Measurements from ENCODE around the gene TPSG1. TPM values are rescaled to one million over a fixed set of nuclear protein-coding genes. Genes with fewer than 3 reads are reported as not detected.

TPSG1 gene
- total and polyA plus RNA-seq, 2 experiments from 2014 or later = 0.81 TPM; not detected in 1

DNA sequence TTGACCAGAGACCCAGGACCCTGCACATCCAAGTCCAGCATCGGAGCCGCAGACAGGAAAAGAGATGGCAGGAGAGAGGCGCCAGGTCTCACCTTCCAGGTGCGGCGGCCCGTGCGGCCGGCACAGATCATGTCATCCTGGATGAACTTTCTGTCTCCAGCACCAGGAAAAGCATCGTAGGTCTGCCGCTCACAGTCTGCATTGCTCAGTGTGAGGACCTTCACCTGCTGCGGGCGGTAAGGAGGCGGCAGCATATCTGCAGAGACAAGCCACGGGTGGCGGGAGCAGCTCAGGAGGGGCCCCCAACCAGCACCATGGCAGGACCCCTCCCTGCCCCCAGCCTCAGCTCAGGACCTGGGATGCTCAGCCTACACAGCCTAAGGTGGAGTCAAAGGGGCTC, 48.7 kb upstream of the TPSG1 start:
- Mint-ChIP-seq H3K27me3 (ENCODE audit: insufficient read depth, low read depth, poor library complexity) (peaks cover 14% of the 10 kb centered on the region), H3K4me3 (no peak overlapping the region), H3K4me1 (peaks cover 5% of the 10 kb centered on the region), H3K27ac (no peak overlapping the region), H3K9me3 (no peaks in the 10 kb centered on the region; the same call in 1 of the 3 replicates), H3K36me3 (ENCODE audit: low read depth) (peaks cover 5% of the 10 kb centered on the region; the same call in 1 of the 3 replicates)
- Histone ChIP-seq H3K4me3 (no peak overlapping the region), H4K20me1 (replicated peaks; ENCODE audit: insufficient read depth) (no peaks in the 10 kb centered on the region), H3K36me3 (ENCODE audit: insufficient read depth) (no peaks in the 10 kb centered on the region), H3K27ac (ENCODE audit: low read depth) (no peak overlapping the region), H3K79me2 (replicated peaks; ENCODE audit: insufficient read depth) (no peaks in the 10 kb centered on the region), H3K9me2 (ENCODE audit: insufficient read depth) (no peaks in the 10 kb centered on the region), H3F3A (replicated peaks; ENCODE audit: low read depth) (no peaks in the 10 kb centered on the region), H2AFZ (no peak overlapping the region), H3K4me2 (no peak overlapping the region), H3K4me1 (ENCODE audit: insufficient read depth) (peaks cover 5% of the 10 kb centered on the region; the same call in 1 of the 2 replicates), H3K27me3 (ENCODE audit: insufficient read depth) (no peaks in the 10 kb centered on the region)
- TF ChIP-seq ZNF114 (CRISPR knock-in tag; IDR thresholded peaks at IDR 0.05) = no peak
- TF ChIP-seq, protein P1, sequence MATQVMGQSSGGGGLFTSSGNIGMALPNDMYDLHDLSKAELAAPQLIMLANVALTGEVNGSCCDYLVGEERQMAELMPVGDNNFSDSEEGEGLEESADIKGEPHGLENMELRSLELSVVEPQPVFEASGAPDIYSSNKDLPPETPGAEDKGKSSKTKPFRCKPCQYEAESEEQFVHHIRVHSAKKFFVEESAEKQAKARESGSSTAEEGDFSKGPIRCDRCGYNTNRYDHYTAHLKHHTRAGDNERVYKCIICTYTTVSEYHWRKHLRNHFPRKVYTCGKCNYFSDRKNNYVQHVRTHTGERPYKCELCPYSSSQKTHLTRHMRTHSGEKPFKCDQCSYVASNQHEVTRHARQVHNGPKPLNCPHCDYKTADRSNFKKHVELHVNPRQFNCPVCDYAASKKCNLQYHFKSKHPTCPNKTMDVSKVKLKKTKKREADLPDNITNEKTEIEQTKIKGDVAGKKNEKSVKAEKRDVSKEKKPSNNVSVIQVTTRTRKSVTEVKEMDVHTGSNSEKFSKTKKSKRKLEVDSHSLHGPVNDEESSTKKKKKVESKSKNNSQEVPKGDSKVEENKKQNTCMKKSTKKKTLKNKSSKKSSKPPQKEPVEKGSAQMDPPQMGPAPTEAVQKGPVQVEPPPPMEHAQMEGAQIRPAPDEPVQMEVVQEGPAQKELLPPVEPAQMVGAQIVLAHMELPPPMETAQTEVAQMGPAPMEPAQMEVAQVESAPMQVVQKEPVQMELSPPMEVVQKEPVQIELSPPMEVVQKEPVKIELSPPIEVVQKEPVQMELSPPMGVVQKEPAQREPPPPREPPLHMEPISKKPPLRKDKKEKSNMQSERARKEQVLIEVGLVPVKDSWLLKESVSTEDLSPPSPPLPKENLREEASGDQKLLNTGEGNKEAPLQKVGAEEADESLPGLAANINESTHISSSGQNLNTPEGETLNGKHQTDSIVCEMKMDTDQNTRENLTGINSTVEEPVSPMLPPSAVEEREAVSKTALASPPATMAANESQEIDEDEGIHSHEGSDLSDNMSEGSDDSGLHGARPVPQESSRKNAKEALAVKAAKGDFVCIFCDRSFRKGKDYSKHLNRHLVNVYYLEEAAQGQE (IDR thresholded peaks at IDR 0.05; ENCODE audit: unreplicated experiment) = no peak
- TF ChIP-seq STAT1 (IDR thresholded peaks at IDR 0.05; ENCODE audit: unreplicated experiment) = no peak
- TF ChIP-seq, protein P2, sequence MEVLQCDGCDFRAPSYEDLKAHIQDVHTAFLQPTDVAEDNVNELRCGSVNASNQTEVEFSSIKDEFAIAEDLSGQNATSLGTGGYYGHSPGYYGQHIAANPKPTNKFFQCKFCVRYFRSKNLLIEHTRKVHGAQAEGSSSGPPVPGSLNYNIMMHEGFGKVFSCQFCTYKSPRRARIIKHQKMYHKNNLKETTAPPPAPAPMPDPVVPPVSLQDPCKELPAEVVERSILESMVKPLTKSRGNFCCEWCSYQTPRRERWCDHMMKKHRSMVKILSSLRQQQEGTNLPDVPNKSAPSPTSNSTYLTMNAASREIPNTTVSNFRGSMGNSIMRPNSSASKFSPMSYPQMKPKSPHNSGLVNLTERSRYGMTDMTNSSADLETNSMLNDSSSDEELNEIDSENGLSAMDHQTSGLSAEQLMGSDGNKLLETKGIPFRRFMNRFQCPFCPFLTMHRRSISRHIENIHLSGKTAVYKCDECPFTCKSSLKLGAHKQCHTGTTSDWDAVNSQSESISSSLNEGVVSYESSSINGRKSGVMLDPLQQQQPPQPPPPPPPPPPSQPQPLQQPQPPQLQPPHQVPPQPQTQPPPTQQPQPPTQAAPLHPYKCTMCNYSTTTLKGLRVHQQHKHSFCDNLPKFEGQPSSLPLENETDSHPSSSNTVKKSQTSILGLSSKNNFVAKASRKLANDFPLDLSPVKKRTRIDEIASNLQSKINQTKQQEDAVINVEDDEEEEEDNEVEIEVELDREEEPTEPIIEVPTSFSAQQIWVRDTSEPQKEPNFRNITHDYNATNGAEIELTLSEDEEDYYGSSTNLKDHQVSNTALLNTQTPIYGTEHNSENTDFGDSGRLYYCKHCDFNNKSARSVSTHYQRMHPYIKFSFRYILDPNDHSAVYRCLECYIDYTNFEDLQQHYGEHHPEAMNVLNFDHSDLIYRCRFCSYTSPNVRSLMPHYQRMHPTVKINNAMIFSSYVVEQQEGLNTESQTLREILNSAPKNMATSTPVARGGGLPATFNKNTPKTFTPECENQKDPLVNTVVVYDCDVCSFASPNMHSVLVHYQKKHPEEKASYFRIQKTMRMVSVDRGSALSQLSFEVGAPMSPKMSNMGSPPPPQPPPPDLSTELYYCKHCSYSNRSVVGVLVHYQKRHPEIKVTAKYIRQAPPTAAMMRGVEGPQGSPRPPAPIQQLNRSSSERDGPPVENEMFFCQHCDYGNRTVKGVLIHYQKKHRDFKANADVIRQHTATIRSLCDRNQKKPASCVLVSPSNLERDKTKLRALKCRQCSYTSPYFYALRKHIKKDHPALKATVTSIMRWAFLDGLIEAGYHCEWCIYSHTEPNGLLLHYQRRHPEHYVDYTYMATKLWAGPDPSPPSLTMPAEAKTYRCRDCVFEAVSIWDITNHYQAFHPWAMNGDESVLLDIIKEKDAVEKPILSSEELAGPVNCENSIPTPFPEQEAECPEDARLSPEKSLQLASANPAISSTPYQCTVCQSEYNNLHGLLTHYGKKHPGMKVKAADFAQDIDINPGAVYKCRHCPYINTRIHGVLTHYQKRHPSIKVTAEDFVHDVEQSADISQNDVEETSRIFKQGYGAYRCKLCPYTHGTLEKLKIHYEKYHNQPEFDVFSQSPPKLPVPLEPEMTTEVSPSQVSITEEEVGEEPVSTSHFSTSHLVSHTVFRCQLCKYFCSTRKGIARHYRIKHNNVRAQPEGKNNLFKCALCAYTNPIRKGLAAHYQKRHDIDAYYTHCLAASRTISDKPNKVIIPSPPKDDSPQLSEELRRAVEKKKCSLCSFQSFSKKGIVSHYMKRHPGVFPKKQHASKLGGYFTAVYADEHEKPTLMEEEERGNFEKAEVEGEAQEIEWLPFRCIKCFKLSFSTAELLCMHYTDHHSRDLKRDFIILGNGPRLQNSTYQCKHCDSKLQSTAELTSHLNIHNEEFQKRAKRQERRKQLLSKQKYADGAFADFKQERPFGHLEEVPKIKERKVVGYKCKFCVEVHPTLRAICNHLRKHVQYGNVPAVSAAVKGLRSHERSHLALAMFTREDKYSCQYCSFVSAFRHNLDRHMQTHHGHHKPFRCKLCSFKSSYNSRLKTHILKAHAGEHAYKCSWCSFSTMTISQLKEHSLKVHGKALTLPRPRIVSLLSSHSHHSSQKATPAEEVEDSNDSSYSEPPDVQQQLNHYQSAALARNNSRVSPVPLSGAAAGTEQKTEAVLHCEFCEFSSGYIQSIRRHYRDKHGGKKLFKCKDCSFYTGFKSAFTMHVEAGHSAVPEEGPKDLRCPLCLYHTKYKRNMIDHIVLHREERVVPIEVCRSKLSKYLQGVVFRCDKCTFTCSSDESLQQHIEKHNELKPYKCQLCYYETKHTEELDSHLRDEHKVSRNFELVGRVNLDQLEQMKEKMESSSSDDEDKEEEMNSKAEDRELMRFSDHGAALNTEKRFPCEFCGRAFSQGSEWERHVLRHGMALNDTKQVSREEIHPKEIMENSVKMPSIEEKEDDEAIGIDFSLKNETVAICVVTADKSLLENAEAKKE (CRISPR knock-in tag; IDR thresholded peaks at IDR 0.05) = no peak
- no peak for TF ChIP-seq CREB1 (CRISPR knock-in tag; IDR thresholded peaks at IDR 0.05; ENCODE audit: low read depth)
- no peak for TF ChIP-seq ZNF331 (CRISPR knock-in tag; IDR thresholded peaks at IDR 0.05; ENCODE audit: low read depth)
- TF ChIP-seq JUNB (IDR thresholded peaks at IDR 0.05; ENCODE audit: unreplicated experiment) = no peak
- no peak for TF ChIP-seq NANOG (IDR thresholded peaks at IDR 0.05; ENCODE audit: borderline replicate concordance)
- no peak for TF ChIP-seq EZH2 (IDR thresholded peaks at IDR 0.05; ENCODE audit: low read depth, unreplicated experiment)
- TF ChIP-seq, protein P3, sequence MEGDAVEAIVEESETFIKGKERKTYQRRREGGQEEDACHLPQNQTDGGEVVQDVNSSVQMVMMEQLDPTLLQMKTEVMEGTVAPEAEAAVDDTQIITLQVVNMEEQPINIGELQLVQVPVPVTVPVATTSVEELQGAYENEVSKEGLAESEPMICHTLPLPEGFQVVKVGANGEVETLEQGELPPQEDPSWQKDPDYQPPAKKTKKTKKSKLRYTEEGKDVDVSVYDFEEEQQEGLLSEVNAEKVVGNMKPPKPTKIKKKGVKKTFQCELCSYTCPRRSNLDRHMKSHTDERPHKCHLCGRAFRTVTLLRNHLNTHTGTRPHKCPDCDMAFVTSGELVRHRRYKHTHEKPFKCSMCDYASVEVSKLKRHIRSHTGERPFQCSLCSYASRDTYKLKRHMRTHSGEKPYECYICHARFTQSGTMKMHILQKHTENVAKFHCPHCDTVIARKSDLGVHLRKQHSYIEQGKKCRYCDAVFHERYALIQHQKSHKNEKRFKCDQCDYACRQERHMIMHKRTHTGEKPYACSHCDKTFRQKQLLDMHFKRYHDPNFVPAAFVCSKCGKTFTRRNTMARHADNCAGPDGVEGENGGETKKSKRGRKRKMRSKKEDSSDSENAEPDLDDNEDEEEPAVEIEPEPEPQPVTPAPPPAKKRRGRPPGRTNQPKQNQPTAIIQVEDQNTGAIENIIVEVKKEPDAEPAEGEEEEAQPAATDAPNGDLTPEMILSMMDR (conservative IDR thresholded peaks at IDR 0.05; ENCODE audit: low read depth in 2 of 2) = no peak
- TF ChIP-seq, protein P4, sequence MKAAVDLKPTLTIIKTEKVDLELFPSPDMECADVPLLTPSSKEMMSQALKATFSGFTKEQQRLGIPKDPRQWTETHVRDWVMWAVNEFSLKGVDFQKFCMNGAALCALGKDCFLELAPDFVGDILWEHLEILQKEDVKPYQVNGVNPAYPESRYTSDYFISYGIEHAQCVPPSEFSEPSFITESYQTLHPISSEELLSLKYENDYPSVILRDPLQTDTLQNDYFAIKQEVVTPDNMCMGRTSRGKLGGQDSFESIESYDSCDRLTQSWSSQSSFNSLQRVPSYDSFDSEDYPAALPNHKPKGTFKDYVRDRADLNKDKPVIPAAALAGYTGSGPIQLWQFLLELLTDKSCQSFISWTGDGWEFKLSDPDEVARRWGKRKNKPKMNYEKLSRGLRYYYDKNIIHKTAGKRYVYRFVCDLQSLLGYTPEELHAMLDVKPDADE (IDR thresholded peaks at IDR 0.05) = no peak
- TF ChIP-seq EZH2phosphoT487 (IDR thresholded peaks at IDR 0.05; ENCODE audit: unreplicated experiment) = no peak
- no peak for DNase-seq (ENCODE audit: low spot score)
- ATAC-seq = no peak

All from GM23338 (cell line).